Limb (tissue), 2 donors: ENCODE data around the gene ITPR2.
"Not testable (repeated sequence)": the region's sequence is repeated elsewhere in the genome, so short reads cannot be mapped to it uniquely, and the experiment has no call there.

Source experiments
- DNase-seq, 2 donors: peaks; one replicate each; pipeline ENCODE4 v3.0.0-alpha.2; 2016; ENCODE audit errors: extremely low spot score in 2 of 2

The ITPR2 gene

DNA sequence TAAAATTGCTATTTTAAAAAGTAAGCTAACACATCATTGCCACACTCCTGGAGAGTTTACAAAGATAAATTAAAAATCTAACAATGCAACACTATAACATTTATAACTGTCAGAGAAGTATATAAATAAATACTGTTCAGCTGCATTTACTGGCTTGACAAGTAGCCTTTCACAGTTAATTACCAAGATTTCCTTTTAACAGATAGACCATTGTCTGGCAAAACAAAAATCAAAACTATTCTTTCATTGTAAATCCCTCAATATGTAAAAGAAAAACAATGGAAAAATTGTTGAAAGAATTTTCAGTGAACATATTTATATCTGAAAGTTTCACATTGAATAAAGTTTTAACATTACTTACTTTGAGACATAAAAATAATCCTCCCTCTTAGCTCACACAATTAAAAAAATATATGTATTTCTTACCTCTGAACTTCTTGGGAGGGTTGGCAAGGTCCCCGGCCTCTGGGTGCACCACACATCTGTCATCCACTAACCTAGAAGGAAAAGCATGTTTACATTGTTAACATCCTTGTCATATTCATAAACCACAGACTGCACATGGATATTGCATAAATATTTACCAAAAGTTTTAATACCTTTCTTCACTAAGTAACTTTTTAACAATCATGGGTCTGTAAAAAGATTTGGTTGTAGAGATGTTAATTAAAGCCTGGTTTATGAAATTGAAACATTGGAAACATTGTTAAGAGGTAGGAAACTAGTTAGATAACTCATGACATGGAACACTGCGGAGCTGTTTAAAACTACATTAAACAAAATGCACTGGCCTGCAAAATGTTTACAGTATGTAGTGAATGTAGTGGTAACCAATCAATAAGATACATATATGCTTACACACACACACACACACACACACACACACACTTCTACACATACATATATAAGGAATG lies 43.0 kb downstream of the ITPR2 start:
- DNase-seq = no peak

DNA sequence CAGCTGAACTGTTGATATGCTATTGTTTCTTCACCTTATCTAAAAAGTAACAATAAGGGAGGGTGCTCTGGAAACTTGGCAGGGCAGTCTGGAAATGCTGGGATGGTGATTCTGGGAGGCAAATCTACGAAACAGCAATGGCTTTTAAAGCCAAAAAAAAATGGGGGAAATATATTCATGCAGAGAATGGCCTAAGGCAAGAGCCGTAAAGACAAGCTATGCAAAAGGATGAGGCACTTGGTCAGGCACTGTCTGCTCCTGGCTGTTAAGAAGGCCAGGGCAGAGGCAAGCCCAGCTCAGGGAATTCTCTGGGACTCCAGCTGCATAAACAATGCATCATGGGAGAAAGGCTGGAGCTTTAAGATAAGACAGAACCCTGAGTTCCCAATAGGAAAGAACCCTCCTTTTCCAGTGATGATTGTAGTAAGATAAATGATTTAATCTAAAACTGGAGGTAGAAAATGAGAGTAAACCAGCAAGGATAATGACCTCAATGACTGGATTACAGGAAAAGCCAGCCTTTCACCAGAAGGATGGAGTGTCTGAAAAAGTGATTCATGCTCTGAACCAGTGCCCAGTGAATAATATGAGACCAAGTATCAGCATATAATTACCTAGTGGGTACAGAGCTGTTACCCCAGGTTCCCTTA lies 46.0 kb downstream of the ITPR2 start:
- no peak for DNase-seq

GRCh38 chr12:26786491-26786864 lies 46.5 kb downstream of the ITPR2 start:
- no peak for DNase-seq

DNA sequence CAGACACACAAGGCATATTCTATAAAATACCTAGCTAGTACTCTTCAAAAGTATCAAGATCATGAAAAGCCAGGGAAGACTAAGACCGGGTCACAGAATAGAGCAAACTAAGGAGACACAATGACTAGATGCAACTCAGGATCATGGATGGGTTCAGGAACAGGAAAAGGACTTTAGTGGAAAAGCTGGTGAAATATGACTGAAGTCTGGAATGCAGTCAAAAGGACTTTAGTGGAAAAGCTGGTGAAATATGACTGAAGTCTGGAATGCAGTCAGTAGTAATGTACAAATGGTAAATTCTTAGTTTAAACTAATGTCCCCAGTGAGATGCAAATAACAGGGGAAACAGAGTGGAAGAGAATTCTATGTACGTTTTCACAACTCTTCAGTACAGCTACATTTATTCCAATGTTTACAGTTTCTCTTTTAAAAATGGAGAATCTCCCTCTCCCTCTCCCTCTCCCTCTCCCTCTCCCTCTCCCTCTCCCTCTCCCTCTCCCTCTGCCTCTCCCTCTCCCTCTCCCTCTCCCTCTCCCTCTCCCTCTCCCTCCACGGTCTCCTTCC lies 49.1 kb downstream of the ITPR2 start:
- DNase-seq = not testable (repeated sequence)

- DNase-seq = no peak
Observed at GRCh38 chr12:26783131-26783526, 49.9 kb downstream of the ITPR2 start.

GRCh38 chr12:26782372-26783130 lies 50.4 kb downstream of the ITPR2 start:
- DNase-seq = no peak

- not testable (repeated sequence) for DNase-seq
Observed at GRCh38 chr12:26780656-26781055, 52.3 kb downstream of the ITPR2 start.

DNA sequence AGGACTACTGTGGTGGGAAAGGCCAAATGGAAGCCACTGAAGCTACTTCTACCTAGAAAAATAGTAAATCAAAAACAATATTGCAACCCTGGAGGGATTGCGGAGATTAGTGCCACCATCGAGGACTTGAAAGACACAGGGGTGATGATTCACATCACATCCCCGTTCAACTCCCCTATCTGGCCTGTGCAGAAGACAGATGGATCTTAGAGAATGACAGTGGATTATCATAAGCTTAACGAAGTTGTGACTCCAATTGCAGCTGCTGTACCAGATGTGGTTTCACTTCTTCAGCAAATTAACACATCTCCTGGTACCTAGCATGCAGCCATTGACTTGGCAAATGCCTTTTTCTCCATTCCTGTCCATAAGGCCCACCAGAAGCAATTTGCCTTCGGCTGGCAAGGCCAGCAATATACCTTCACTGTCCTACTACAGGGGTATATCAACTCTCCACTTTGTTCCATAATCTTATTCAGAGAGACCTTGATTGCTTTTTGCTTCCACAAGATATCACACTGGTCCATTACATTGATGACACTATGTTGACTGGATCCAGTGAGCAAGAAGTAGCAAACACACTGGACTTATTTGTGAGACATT lies 54.7 kb downstream of the ITPR2 start:
- not testable (repeated sequence) for DNase-seq

DNA sequence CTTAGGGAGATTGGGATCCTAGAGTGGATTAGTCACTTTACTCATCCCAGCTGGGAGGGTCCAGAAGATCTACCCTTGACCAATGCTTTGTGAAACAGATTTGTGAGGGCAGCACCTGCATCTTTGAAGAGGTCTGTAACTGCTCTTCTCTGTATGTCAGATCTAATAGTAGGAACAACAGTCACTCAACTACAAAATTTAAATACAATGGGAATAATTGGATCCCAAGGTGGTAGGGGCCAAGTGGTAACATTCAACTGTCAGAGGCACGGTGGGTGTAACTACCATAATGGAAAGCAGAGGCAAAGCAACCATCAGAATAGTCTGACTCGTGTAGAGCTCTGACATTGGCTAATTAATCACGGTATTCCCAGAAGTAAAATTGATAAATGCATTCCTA lies 55.8 kb downstream of the ITPR2 start:
- no peak for DNase-seq

DNA sequence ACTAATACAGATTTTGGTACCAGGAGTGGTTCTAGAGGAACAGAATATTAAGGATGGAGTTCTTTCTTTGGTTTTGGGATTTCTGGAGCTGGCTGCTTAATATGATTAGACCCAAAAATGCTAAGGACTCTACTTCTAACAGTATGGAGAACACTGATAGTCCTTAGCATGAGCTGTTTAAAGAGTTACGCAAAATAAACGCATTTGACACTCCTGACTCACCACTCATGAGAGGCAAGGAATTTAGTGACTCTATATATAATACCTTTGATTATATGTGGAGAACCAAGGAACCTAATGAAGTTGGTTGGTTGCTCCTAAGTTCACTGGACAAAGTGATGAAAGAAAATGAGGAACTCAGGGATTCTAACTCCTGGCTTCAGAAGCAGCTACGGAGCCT lies 57.0 kb downstream of the ITPR2 start:
- DNase-seq = not testable (repeated sequence)

DNA sequence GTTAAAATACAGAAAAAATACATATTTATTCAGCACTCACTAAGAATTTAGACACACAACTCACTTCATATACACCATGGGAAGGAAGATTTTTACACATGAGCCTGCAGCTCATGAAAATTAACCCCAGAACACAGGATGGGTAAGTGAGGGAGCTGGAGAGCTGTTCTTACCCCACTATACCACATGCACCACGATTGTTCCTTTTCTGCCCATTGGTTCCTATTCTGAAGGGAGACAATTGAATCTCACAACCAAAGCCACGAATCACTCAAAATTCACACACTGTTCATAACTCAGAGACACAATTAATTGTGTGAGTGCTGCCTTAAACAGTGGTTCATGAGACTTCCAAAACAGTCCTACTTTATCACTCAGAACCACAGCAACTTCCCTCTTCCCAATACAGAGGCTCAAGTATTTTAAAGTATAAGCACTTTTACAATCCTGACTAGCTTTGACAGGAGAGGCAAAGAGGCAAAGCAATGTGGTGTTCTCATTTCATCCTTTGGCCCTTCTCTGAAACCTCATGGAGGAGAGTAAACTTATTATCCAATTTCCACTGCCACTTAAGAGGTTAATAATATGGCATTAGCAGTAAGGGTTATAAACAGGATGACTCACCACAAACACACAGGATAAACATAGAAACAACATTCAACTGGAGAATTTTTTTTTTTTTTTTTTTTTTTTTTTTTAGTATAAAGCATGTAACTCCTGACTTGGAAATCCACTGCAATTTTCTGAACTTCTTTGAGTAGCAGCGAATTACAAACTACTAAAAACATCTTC lies 59.5 kb downstream of the ITPR2 start:
- no peak for DNase-seq

GRCh38 chr12:26771861-26772260 lies 61.1 kb downstream of the ITPR2 start:
- DNase-seq = no peak

DNA sequence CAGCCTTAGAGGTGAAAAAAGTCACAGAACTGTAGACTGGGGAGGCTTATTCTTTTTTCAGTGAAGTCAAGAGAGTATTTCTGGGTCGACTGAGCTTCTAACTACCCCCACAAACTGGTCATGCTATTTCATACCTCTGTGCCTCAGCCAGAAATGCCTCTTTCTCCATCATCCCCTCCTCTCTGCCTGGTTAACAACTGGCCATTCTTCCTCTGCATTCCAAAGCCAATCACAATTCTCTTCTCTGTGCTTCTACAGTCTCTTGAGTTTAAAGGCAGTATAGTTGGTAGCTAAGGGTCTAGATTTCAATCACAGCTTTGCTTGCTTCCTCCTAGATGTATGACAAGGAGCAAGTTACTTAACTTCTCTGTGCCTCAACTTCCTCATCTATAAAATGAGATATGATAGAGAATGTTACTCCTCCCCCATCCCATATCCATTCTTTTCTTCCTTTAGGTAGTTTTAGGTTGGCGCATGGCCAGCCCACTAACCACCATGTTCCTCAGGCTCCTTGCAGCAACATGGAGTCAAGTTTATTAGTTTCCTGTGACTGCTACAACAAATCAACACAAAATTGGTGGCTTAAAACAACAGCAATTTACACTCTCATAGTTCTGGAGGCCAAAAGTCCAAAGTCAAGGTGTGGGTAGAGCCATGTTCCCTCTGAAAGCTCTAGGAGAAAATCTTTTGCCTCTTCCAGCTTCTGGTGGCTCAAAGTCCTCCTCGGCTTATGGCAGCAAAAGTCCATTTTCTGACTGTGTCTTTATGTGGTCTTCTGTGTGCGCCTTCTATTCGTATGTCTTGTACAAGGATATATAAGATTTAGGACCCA lies 62.5 kb downstream of the ITPR2 start:
- no peak for DNase-seq

- DNase-seq = no peak
Observed at GRCh38 chr12:26769611-26770010, 63.4 kb downstream of the ITPR2 start.

- no peak for DNase-seq
Observed at GRCh38 chr12:26768611-26769603, 64.1 kb downstream of the ITPR2 start.

GRCh38 chr12:26767865-26768264 lies 65.1 kb downstream of the ITPR2 start:
- no peak for DNase-seq

DNA sequence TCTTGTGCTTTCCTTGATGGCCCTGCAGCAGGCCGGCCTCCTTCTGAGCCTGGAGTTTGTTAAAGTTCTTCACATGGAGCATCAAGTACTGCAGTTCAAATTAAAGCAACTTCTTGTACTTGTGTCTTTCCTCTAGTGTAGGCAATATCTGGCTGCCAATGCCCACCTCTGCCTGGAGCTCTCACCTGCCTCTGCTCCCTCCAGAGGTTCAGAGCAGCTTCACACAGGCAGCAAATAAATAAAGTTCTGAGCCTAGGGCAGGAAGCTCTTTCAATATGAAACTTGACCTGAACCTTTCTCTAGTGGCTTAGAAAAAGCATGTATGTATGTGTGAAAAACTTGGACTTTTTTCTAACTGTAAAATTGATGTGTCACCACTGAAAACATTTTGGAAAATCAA lies 65.9 kb downstream of the ITPR2 start:
- no peak for DNase-seq

- no peak for DNase-seq
Observed at GRCh38 chr12:26762186-26762585, 70.8 kb downstream of the ITPR2 start.
